AG04450 (cell line): Measurements from ENCODE around the gene LRRTM4. TPM values are rescaled to one million over a fixed set of nuclear protein-coding genes. Genes with fewer than 3 reads are reported as not detected.

Source experiments
- polyA plus RNA-seq: library from polyadenylated mRNA; depleted of rRNA; stranded (reverse); fragments of >200 nt; gene quantifications from 2 replicates; pipeline ENCODE4 v1.2.3, GENCODE V29; 2011
- small RNA-seq: library from RNA; depleted of rRNA; stranded (forward); fragments of <200 nt; gene quantifications from one replicate; pipeline ENCODE3, GENCODE V24; 2012; ENCODE audit warnings: low read depth; ENCODE audit not compliant: insufficient read length

The LRRTM4 gene
- polyA plus RNA-seq, 1 experiment: not detected

Small RNA genes within 50 kb of the gene (small RNA-seq; reads per million reads assigned to genes)
- not detected for gene RNA5SP98
